Measurements from ENCODE around the gene BIK. TPM values are rescaled to one million over a fixed set of nuclear protein-coding genes. Genes with fewer than 3 reads are reported as not detected.

The BIK gene
- polyA plus RNA-seq, 1 experiment, result 0.09 TPM

DNA sequence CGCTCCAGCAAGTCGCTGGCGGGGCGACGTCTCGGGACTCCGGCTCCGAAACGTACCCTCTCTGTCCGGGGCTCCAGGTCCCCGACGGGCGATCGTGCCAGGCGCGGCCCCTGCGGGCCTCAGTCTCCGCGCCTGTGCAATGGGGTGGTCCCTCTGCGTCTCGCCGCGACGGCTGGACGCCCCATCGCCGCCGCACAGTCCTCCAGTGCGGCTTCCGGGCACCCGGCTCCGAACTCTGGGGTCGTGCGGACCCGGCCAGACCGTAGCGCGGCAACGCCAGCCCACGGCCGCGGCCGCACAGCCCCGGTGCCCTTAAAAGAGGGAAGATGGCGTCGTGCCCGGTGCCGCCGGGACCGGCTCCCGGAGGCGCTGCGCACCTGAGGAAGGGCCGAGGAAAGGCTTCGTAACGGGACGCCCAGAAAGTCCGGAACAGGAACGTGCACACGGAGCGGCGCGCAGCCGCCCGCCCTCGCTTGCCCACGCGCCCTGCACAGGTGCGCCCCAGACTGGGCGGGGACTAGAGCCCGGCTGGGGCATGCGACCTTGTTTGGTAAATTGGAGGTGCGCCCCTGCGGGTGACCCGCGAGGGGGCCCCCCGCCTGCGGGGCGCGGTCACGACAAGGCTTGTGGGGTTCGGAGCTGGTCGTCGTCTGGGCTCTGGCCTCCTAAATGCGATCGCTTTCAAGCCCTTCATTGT lies 525 bp downstream of the BIK start:
- CTCF ChIA-PET, result interaction anchor here (1.6 to 1.7 kb wide), 2 partner anchors 26 to 27 kb away, joined by 3 to 5 read pairs; no protein-coding TSS in a partner anchor
- TF ChIP-seq, protein P1, sequence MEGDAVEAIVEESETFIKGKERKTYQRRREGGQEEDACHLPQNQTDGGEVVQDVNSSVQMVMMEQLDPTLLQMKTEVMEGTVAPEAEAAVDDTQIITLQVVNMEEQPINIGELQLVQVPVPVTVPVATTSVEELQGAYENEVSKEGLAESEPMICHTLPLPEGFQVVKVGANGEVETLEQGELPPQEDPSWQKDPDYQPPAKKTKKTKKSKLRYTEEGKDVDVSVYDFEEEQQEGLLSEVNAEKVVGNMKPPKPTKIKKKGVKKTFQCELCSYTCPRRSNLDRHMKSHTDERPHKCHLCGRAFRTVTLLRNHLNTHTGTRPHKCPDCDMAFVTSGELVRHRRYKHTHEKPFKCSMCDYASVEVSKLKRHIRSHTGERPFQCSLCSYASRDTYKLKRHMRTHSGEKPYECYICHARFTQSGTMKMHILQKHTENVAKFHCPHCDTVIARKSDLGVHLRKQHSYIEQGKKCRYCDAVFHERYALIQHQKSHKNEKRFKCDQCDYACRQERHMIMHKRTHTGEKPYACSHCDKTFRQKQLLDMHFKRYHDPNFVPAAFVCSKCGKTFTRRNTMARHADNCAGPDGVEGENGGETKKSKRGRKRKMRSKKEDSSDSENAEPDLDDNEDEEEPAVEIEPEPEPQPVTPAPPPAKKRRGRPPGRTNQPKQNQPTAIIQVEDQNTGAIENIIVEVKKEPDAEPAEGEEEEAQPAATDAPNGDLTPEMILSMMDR (IDR thresholded peaks at IDR 0.05; ENCODE audit: insufficient read depth, low read depth, low read length), result no peak
- Histone ChIP-seq H3K4me3 (ENCODE audit: low read depth, low read length) (peak overlapping the region; percentile 24), H3K27me3 (ENCODE audit: control insufficient read depth, insufficient read depth, low read length) (peaks cover 42% of the 10 kb centered on the region), H3K36me3 (ENCODE audit: control insufficient read depth, insufficient read depth, low read length) (no peaks in the 10 kb centered on the region)
- DNase-seq (ENCODE audit: low read depth), result no peak
- POLR2A ChIA-PET, result no interaction called here

DNA sequence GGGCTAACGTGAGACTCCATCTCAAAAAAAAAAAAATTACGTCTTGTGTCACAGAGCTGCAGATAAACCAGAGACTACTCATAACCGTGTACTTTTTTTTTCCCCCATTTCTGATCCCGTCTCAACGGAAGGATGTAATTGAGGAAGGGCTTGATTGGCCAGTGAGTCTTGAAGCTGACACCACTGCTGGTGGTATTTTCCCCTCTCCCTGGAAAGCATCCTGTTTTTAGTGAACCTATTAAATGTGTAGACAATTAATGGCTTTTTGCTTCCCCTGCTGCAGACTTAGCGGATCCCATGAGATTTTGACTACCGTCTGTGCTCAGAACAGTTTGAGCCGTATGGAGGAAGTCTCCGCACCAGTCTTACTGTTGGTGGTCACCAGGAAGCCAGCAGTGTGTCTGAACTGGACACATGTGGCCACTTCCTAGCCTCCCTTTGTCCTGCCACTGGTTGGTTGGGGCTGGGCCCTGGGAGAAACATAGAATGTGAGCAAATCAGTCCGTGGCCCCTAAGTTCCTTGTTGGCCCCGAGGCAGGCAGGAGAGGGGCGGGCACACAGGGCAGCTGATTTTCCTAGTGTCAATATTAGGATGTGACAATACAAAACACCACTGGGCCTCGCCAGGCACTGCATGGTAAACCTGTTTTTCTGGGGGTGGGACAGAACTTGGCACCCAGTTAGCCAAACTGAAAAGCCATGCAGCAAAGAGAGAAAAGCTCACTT lies 3.1 kb downstream of the BIK start:
- peaks cover 38% of the 10 kb centered on the region for H3K27me3 ChIP-seq (ENCODE audit: control insufficient read depth, insufficient read depth, low read length)
- no peaks in the 10 kb centered on the region for H3K36me3 ChIP-seq (ENCODE audit: control insufficient read depth, insufficient read depth, low read length)
- CTCF ChIA-PET, result interaction anchor here (0.7 to 1.0 kb wide), 2 partner anchors 24 to 772 kb away, joined by 3 to 4 read pairs; no protein-coding TSS in a partner anchor

GRCh38 chr22:43114958-43115357 lies 4.4 kb downstream of the BIK start:
- TF ChIP-seq, protein P1 (IDR thresholded peaks at IDR 0.05; ENCODE audit: insufficient read depth, low read depth, low read length), result no peak
- Histone ChIP-seq H3K36me3 (ENCODE audit: control insufficient read depth, insufficient read depth, low read length) (no peaks in the 10 kb centered on the region), H3K27me3 (ENCODE audit: control insufficient read depth, insufficient read depth, low read length) (peaks cover 33% of the 10 kb centered on the region), H3K4me3 (ENCODE audit: low read depth, low read length) (no peak overlapping the region)
- DNase-seq (ENCODE audit: low read depth), result no peak
- ChIA-PET CTCF (no interaction called here), POLR2A (no interaction called here)

More for the DNA sequence above, 3.1 kb downstream of the BIK start:
- no peak overlapping the region for H3K4me3 ChIP-seq (ENCODE audit: low read depth, low read length)
- POLR2A ChIA-PET, result no interaction called here
- TF ChIP-seq, protein P1 (IDR thresholded peaks at IDR 0.05; ENCODE audit: insufficient read depth, low read depth, low read length), result no peak
- no peak for DNase-seq (ENCODE audit: low read depth)

DNA sequence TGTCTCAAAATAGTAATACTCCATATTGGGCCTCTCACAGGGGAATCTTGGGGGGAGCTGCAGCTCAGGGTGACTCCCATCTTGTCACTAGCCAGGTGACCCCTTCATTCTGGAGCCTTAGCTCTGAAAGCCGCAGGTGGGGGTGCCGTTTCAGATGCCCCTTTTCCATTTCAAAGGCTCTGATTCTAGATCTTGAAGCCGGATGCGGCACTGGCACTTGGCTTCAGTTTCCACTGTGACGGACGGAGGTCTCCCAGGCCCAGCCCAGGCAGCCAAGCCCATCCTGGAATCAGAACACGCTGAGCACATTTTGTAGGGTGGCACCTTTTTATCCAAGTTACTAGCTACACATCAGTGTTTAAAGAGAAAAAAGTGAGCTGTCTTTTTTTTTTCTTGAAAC lies 6.4 kb downstream of the BIK start:
- Histone ChIP-seq H3K36me3 (ENCODE audit: control insufficient read depth, insufficient read depth, low read length) (no peaks in the 10 kb centered on the region), H3K27me3 (ENCODE audit: control insufficient read depth, insufficient read depth, low read length) (peaks cover 16% of the 10 kb centered on the region), H3K4me3 (ENCODE audit: low read depth, low read length) (no peak overlapping the region)
- TF ChIP-seq, protein P1 (IDR thresholded peaks at IDR 0.05; ENCODE audit: insufficient read depth, low read depth, low read length), result no peak
- ChIA-PET POLR2A (no interaction called here), CTCF (no interaction called here)
- DNase-seq (ENCODE audit: low read depth), result no peak

GRCh38 chr22:43118024-43118849 lies 7.7 kb downstream of the BIK start:
- POLR2A ChIA-PET, result no interaction called here
- peaks cover 13% of the 10 kb centered on the region for H3K27me3 ChIP-seq (ENCODE audit: control insufficient read depth, insufficient read depth, low read length)
- CTCF ChIA-PET, result interaction anchor here (0.7 kb wide), 1 partner anchor 17 kb away, joined by 3 read pairs; no protein-coding TSS in a partner anchor
- no peaks in the 10 kb centered on the region for H3K36me3 ChIP-seq (ENCODE audit: control insufficient read depth, insufficient read depth, low read length)
- no peak for DNase-seq (ENCODE audit: low read depth)
- TF ChIP-seq, protein P1 (IDR thresholded peaks at IDR 0.05; ENCODE audit: insufficient read depth, low read depth, low read length), result no peak
- no peak overlapping the region for H3K4me3 ChIP-seq (ENCODE audit: low read depth, low read length)
